Measurements from ENCODE around the gene CSTPP1.

The CSTPP1 gene

DNA sequence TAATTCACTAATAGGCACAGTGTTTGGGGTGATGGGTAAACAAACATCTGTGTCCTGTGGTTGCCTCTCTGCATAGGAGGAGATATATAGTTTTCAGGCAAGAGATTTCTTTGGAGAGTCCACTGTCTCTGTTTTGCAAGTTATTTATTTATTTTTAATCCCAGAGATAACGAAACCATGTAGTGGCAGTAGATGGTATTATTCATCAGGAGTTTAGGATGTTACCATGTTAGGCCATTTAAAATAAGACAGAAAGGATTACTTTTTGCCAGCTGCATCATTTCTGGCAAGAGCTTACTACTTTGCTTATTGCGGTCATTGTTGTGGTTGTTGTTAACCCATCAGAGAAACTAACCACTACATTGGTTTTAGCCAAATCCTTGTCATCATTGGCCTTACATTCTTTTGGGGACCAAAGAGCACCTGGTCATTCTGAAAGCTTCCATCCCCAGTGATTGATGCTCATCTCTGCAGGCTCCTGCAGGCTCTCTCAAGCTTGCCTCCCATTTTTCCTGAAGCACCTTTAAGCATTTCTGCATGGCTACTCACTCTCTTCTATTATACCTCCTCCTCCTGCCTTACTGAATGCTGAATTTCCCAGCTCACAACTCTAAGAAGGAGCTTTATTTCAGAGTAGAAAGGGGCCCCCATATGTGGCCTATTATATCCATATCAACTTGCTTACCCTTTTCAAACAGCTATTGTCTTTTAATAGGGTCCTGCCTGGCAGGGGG is 84.4 kb downstream of the CSTPP1 start:
- no peak overlapping the region for H3K4me2 ChIP-seq (ENCODE audit: low read length)
- H3K4me3 ChIP-seq (ENCODE audit: low read depth, low read length): no peak overlapping the region
- no peaks in the 10 kb centered on the region for H3K79me1 ChIP-seq (ENCODE audit: low read length)
- H3K79me2 ChIP-seq (ENCODE audit: control insufficient read depth, insufficient read depth, low read length, poor library complexity): no peaks in the 10 kb centered on the region
- no peak overlapping the region for H3K27ac ChIP-seq (ENCODE audit: low read depth, low read length)
- H3K4me1 ChIP-seq (ENCODE audit: control insufficient read depth in 1 of 2, insufficient read depth in 2 of 2, low read length in 2 of 2): no peaks in the 10 kb centered on the region
- no peaks in the 10 kb centered on the region for H3K36me3 ChIP-seq (ENCODE audit: control insufficient read depth in 1 of 2, insufficient read depth in 2 of 2, low read length in 2 of 2)
- no peak overlapping the region for H4K8ac ChIP-seq (ENCODE audit: low read depth, low read length)
- WGBS (ENCODE audit: extremely low coverage, insufficient coverage, insufficient read length): no CpG with 5 or more reads among the region's 2 CpGs
- no peak overlapping the region for H3K9ac ChIP-seq (ENCODE audit: low read length)
- no peak overlapping the region for H3K4ac ChIP-seq (ENCODE audit: low read depth, low read length)
- H2AFZ ChIP-seq (ENCODE audit: insufficient read depth, low read length, poor library complexity): no peak overlapping the region
- no peak overlapping the region for H2AK5ac ChIP-seq (ENCODE audit: low read length)
- H2BK12ac ChIP-seq (ENCODE audit: low read length): no peak overlapping the region
- no peak overlapping the region for H3K23ac ChIP-seq (ENCODE audit: low read length)
- no peak overlapping the region for H3K14ac ChIP-seq (ENCODE audit: low read length)
- H4K12ac ChIP-seq (ENCODE audit: low read depth, low read length): no peak overlapping the region
- DNase-seq: no peak
- no peak overlapping the region for H3K18ac ChIP-seq (ENCODE audit: low read length)
- no peaks in the 10 kb centered on the region for H3K27me3 ChIP-seq (ENCODE audit: insufficient read depth, low read length)
- no peak overlapping the region for H2BK120ac ChIP-seq (ENCODE audit: insufficient read depth, low read length, poor library complexity)
- H2BK5ac ChIP-seq (ENCODE audit: low read depth, low read length, poor library complexity): no peak overlapping the region
- no peak overlapping the region for H4K91ac ChIP-seq (ENCODE audit: low read depth, low read length)
- H3K9me3 ChIP-seq (ENCODE audit: insufficient read depth, low read depth, low read length): no peaks in the 10 kb centered on the region

GRCh38 chr11:47021527-47021818 is 84.9 kb downstream of the CSTPP1 start:
- Histone ChIP-seq H3K4me2 (ENCODE audit: low read length) (no peak overlapping the region), H3K9ac (ENCODE audit: low read length) (no peak overlapping the region), H3K23ac (ENCODE audit: low read length) (no peak overlapping the region), H3K4me1 (ENCODE audit: control insufficient read depth in 1 of 2, insufficient read depth in 2 of 2, low read length in 2 of 2) (no peaks in the 10 kb centered on the region), H3K27me3 (ENCODE audit: insufficient read depth, low read length) (no peaks in the 10 kb centered on the region), H2AFZ (ENCODE audit: insufficient read depth, low read length, poor library complexity) (no peak overlapping the region), H3K79me1 (ENCODE audit: low read length) (no peaks in the 10 kb centered on the region), H3K36me3 (ENCODE audit: control insufficient read depth in 1 of 2, insufficient read depth in 2 of 2, low read length in 2 of 2) (no peaks in the 10 kb centered on the region), H3K27ac (ENCODE audit: low read depth, low read length) (no peak overlapping the region), H2BK12ac (ENCODE audit: low read length) (no peak overlapping the region), H3K4me3 (ENCODE audit: low read depth, low read length) (no peak overlapping the region), H2BK5ac (ENCODE audit: low read depth, low read length, poor library complexity) (no peak overlapping the region), H4K8ac (ENCODE audit: low read depth, low read length) (no peak overlapping the region), H3K79me2 (ENCODE audit: control insufficient read depth, insufficient read depth, low read length, poor library complexity) (no peaks in the 10 kb centered on the region), H3K4ac (ENCODE audit: low read depth, low read length) (no peak overlapping the region), H4K12ac (ENCODE audit: low read depth, low read length) (no peak overlapping the region), H2AK5ac (ENCODE audit: low read length) (no peak overlapping the region), H3K18ac (ENCODE audit: low read length) (no peak overlapping the region), H3K9me3 (ENCODE audit: insufficient read depth, low read depth, low read length) (no peaks in the 10 kb centered on the region), H3K14ac (ENCODE audit: low read length) (no peak overlapping the region), H4K91ac (ENCODE audit: low read depth, low read length) (no peak overlapping the region), H2BK120ac (ENCODE audit: insufficient read depth, low read length, poor library complexity) (no peak overlapping the region)
- no peak for DNase-seq
- WGBS (ENCODE audit: extremely low coverage, insufficient coverage, insufficient read length): no CpG with 5 or more reads among the region's 1 CpG

- H2BK5ac ChIP-seq (ENCODE audit: low read depth, low read length, poor library complexity): no peak overlapping the region
- no peak overlapping the region for H3K4ac ChIP-seq (ENCODE audit: low read depth, low read length)
- no peak overlapping the region for H2AK5ac ChIP-seq (ENCODE audit: low read length)
- no peak overlapping the region for H3K4me2 ChIP-seq (ENCODE audit: low read length)
- H3K4me3 ChIP-seq (ENCODE audit: low read depth, low read length): no peak overlapping the region
- no peak overlapping the region for H4K8ac ChIP-seq (ENCODE audit: low read depth, low read length)
- H3K36me3 ChIP-seq (ENCODE audit: control insufficient read depth in 1 of 2, insufficient read depth in 2 of 2, low read length in 2 of 2): no peaks in the 10 kb centered on the region
- no peak overlapping the region for H4K91ac ChIP-seq (ENCODE audit: low read depth, low read length)
- DNase-seq: no peak
- H3K23ac ChIP-seq (ENCODE audit: low read length): no peak overlapping the region
- H3K14ac ChIP-seq (ENCODE audit: low read length): no peak overlapping the region
- H3K9ac ChIP-seq (ENCODE audit: low read length): no peak overlapping the region
- WGBS (ENCODE audit: extremely low coverage, insufficient coverage, insufficient read length): no CpG with 5 or more reads among the region's 1 CpG
- H3K18ac ChIP-seq (ENCODE audit: low read length): no peak overlapping the region
- H2BK120ac ChIP-seq (ENCODE audit: insufficient read depth, low read length, poor library complexity): no peak overlapping the region
- H3K27ac ChIP-seq (ENCODE audit: low read depth, low read length): no peak overlapping the region
- H3K79me2 ChIP-seq (ENCODE audit: control insufficient read depth, insufficient read depth, low read length, poor library complexity): no peaks in the 10 kb centered on the region
- no peak overlapping the region for H2BK12ac ChIP-seq (ENCODE audit: low read length)
- no peak overlapping the region for H4K12ac ChIP-seq (ENCODE audit: low read depth, low read length)
- H3K79me1 ChIP-seq (ENCODE audit: low read length): no peaks in the 10 kb centered on the region
- H3K9me3 ChIP-seq (ENCODE audit: insufficient read depth, low read depth, low read length): no peaks in the 10 kb centered on the region
- no peak overlapping the region for H2AFZ ChIP-seq (ENCODE audit: insufficient read depth, low read length, poor library complexity)
- no peaks in the 10 kb centered on the region for H3K27me3 ChIP-seq (ENCODE audit: insufficient read depth, low read length)
- no peaks in the 10 kb centered on the region for H3K4me1 ChIP-seq (ENCODE audit: control insufficient read depth in 1 of 2, insufficient read depth in 2 of 2, low read length in 2 of 2)
Measured at GRCh38 chr11:47021965-47022364, 85.4 kb downstream of the CSTPP1 start.

- Histone ChIP-seq H2BK5ac (ENCODE audit: low read depth, low read length, poor library complexity) (no peak overlapping the region), H2AK5ac (ENCODE audit: low read length) (no peak overlapping the region), H3K79me2 (ENCODE audit: control insufficient read depth, insufficient read depth, low read length, poor library complexity) (no peaks in the 10 kb centered on the region), H4K91ac (ENCODE audit: low read depth, low read length) (no peak overlapping the region), H3K27me3 (ENCODE audit: insufficient read depth, low read length) (no peaks in the 10 kb centered on the region), H4K12ac (ENCODE audit: low read depth, low read length) (no peak overlapping the region), H3K4me1 (ENCODE audit: control insufficient read depth in 1 of 2, insufficient read depth in 2 of 2, low read length in 2 of 2) (no peaks in the 10 kb centered on the region), H3K14ac (ENCODE audit: low read length) (no peak overlapping the region), H4K8ac (ENCODE audit: low read depth, low read length) (no peak overlapping the region), H3K36me3 (ENCODE audit: control insufficient read depth in 1 of 2, insufficient read depth in 2 of 2, low read length in 2 of 2) (no peaks in the 10 kb centered on the region), H3K27ac (ENCODE audit: low read depth, low read length) (no peak overlapping the region), H2BK120ac (ENCODE audit: insufficient read depth, low read length, poor library complexity) (no peak overlapping the region), H3K9ac (ENCODE audit: low read length) (no peak overlapping the region), H2BK12ac (ENCODE audit: low read length) (no peak overlapping the region), H3K9me3 (ENCODE audit: insufficient read depth, low read depth, low read length) (no peaks in the 10 kb centered on the region), H3K4ac (ENCODE audit: low read depth, low read length) (no peak overlapping the region), H2AFZ (ENCODE audit: insufficient read depth, low read length, poor library complexity) (no peak overlapping the region), H3K23ac (ENCODE audit: low read length) (no peak overlapping the region), H3K18ac (ENCODE audit: low read length) (no peak overlapping the region), H3K4me3 (ENCODE audit: low read depth, low read length) (no peak overlapping the region), H3K4me2 (ENCODE audit: low read length) (no peak overlapping the region), H3K79me1 (ENCODE audit: low read length) (no peaks in the 10 kb centered on the region)
- DNase-seq: no peak
- WGBS (ENCODE audit: extremely low coverage, insufficient coverage, insufficient read length): no CpG with 5 or more reads among the region's 9 CpGs
Measured at GRCh38 chr11:47028195-47029093, 91.9 kb downstream of the CSTPP1 start.
